HG02870 (cell line): ENCODE measurements around the gene SUPT6H.
"Not testable (repeated sequence)": the region's sequence is repeated elsewhere in the genome, so short reads cannot be mapped to it uniquely, and the experiment has no call there.

ENCODE experiments used
- ATAC-seq: cut with Tn5 transposase; IDR thresholded peaks from one replicate; pipeline ENCODE4 v1.9.1; 2021; ENCODE audit warnings: mild to moderate bottlenecking, moderate library complexity; ENCODE audit not compliant: unreplicated experiment

SUPT6H gene

GRCh38 chr17:28646039-28646754 is 15.8 kb upstream of the SUPT6H start:
- ATAC-seq = no peak

GRCh38 chr17:28648698-28649097 is 13.3 kb upstream of the SUPT6H start:
- ATAC-seq = no peak

GRCh38 chr17:28655160-28655559 is 6.8 kb upstream of the SUPT6H start:
- no peak for ATAC-seq

- no peak for ATAC-seq
Measured at GRCh38 chr17:28657756-28658155, 4.2 kb upstream of the SUPT6H start.

GRCh38 chr17:28658342-28658741 is 3.7 kb upstream of the SUPT6H start:
- ATAC-seq = not testable (repeated sequence)

GRCh38 chr17:28658766-28659496 is 3.1 kb upstream of the SUPT6H start:
- not testable (repeated sequence) for ATAC-seq

GRCh38 chr17:28659497-28659881 is 2.5 kb upstream of the SUPT6H start:
- not testable (repeated sequence) for ATAC-seq

GRCh38 chr17:28662527-28662829 is 473 bp downstream of the SUPT6H start:
- ATAC-seq = no peak

- no peak for ATAC-seq
Measured at GRCh38 chr17:28663723-28664122, 1.7 kb downstream of the SUPT6H start.

GRCh38 chr17:28665994-28666393 is 4.0 kb downstream of the SUPT6H start:
- ATAC-seq = no peak

GRCh38 chr17:28667870-28668269 is 5.9 kb downstream of the SUPT6H start:
- ATAC-seq = no peak

GRCh38 chr17:28669918-28670317 is 7.9 kb downstream of the SUPT6H start:
- no peak for ATAC-seq

- ATAC-seq = no peak
Measured at GRCh38 chr17:28675490-28675889, 13.5 kb downstream of the SUPT6H start.

- no peak for ATAC-seq
Measured at GRCh38 chr17:28675980-28676379, 14.0 kb downstream of the SUPT6H start.

- no peak for ATAC-seq
Measured at GRCh38 chr17:28682655-28683054, 20.6 kb downstream of the SUPT6H start.

- no peak for ATAC-seq
Measured at GRCh38 chr17:28684963-28685362, 23.0 kb downstream of the SUPT6H start.

GRCh38 chr17:28685366-28685765 is 23.4 kb downstream of the SUPT6H start:
- ATAC-seq = no peak

GRCh38 chr17:28686296-28686695 is 24.3 kb downstream of the SUPT6H start:
- ATAC-seq = no peak

GRCh38 chr17:28688481-28688880 is 26.5 kb downstream of the SUPT6H start:
- ATAC-seq = no peak

- ATAC-seq = no peak
Measured at GRCh38 chr17:28689011-28689410, 27.0 kb downstream of the SUPT6H start.

- no peak for ATAC-seq
Measured at GRCh38 chr17:28693869-28694268, 31.9 kb downstream of the SUPT6H start.

GRCh38 chr17:28698253-28698941 is 36.4 kb downstream of the SUPT6H start:
- no peak for ATAC-seq
